ENCODE data around the gene GRIK4. TPM values are rescaled to one million over a fixed set of nuclear protein-coding genes. Genes with fewer than 3 reads are reported as not detected.
A peak's percentile ranks its signal among the peaks of the same experiment; 100 is the strongest.

The GRIK4 gene
- total RNA-seq, 1 donor from 2014 or later, result 2.2 TPM

- no peaks in the 10 kb centered on the region for H3K36me3 Mint-ChIP-seq
- peaks cover 50% of the 10 kb centered on the region for H3K27me3 Mint-ChIP-seq (ENCODE audit: low read depth)
- H3K9me3 Mint-ChIP-seq, result no peaks in the 10 kb centered on the region
- H3K4me1 Mint-ChIP-seq, result peaks cover 22% of the 10 kb centered on the region
- H3K27ac Mint-ChIP-seq, result no peak overlapping the region
- no peak overlapping the region for H3K4me3 Mint-ChIP-seq
- no peak for TF ChIP-seq CTCF (IDR thresholded peaks at IDR 0.05; ENCODE audit: unreplicated experiment)
- no peak for DNase-seq (ENCODE audit: low spot score in 2 of 2, unreplicated experiment in 2 of 2)
Measured at GRCh38 chr11:120561286-120561685, 49.7 kb downstream of the GRIK4 start.

- Mint-ChIP-seq H3K36me3 (no peaks in the 10 kb centered on the region), H3K4me1 (peaks cover 11% of the 10 kb centered on the region), H3K27me3 (ENCODE audit: low read depth) (peaks cover 61% of the 10 kb centered on the region), H3K9me3 (no peaks in the 10 kb centered on the region), H3K27ac (no peak overlapping the region), H3K4me3 (no peak overlapping the region)
- TF ChIP-seq CTCF (IDR thresholded peaks at IDR 0.05; ENCODE audit: unreplicated experiment), result no peak
- DNase-seq (ENCODE audit: low spot score in 2 of 2, unreplicated experiment in 2 of 2), result no peak
Measured at GRCh38 chr11:120562806-120563425, 51.4 kb downstream of the GRIK4 start.

GRCh38 chr11:120563703-120564572 is 52.4 kb downstream of the GRIK4 start:
- peak; percentile 46 to 71 for DNase-seq (ENCODE audit: low spot score in 2 of 2, unreplicated experiment in 2 of 2)
- Mint-ChIP-seq H3K9me3 (no peaks in the 10 kb centered on the region), H3K36me3 (no peaks in the 10 kb centered on the region), H3K4me3 (peak overlapping the region; percentile 48), H3K27ac (no peak overlapping the region), H3K4me1 (peaks cover 11% of the 10 kb centered on the region), H3K27me3 (ENCODE audit: low read depth) (peaks cover 65% of the 10 kb centered on the region)
- TF ChIP-seq CTCF (IDR thresholded peaks at IDR 0.05; ENCODE audit: unreplicated experiment), result no peak

- no peak for DNase-seq (ENCODE audit: low spot score in 2 of 2, unreplicated experiment in 2 of 2)
- no peak for TF ChIP-seq CTCF (IDR thresholded peaks at IDR 0.05; ENCODE audit: unreplicated experiment)
- peaks cover 11% of the 10 kb centered on the region for H3K4me1 Mint-ChIP-seq
- peak overlapping the region; percentile 52 for H3K4me3 Mint-ChIP-seq
- H3K36me3 Mint-ChIP-seq, result no peaks in the 10 kb centered on the region
- no peaks in the 10 kb centered on the region for H3K9me3 Mint-ChIP-seq
- H3K27me3 Mint-ChIP-seq (ENCODE audit: low read depth), result peaks cover 70% of the 10 kb centered on the region
- H3K27ac Mint-ChIP-seq, result no peak overlapping the region
Measured at GRCh38 chr11:120564573-120565311, 53.2 kb downstream of the GRIK4 start.

GRCh38 chr11:120565466-120566155 is 54.1 kb downstream of the GRIK4 start:
- no peak for TF ChIP-seq CTCF (IDR thresholded peaks at IDR 0.05; ENCODE audit: unreplicated experiment)
- no peak overlapping the region for H3K27ac Mint-ChIP-seq
- H3K9me3 Mint-ChIP-seq, result no peaks in the 10 kb centered on the region
- peaks cover 11% of the 10 kb centered on the region for H3K4me1 Mint-ChIP-seq
- DNase-seq (ENCODE audit: low spot score in 2 of 2, unreplicated experiment in 2 of 2), result no peak
- no peaks in the 10 kb centered on the region for H3K36me3 Mint-ChIP-seq
- H3K4me3 Mint-ChIP-seq, result peak overlapping the region; percentile 52
- H3K27me3 Mint-ChIP-seq (ENCODE audit: low read depth), result peaks cover 75% of the 10 kb centered on the region

Data from mesothelial cell of epicardium (in vitro differentiated cells).